ENCODE results near the gene ZNF132. TPM values are rescaled to one million over a fixed set of nuclear protein-coding genes. Genes with fewer than 3 reads are reported as not detected.

The ZNF132 gene
- total and polyA plus RNA-seq, 9 of the 15 experiments (the other 6 are each of a cell fraction or from before 2014, with no cell fraction given): 0.03 to 0.42 (median 0.10) TPM; not detected in 5

DNA sequence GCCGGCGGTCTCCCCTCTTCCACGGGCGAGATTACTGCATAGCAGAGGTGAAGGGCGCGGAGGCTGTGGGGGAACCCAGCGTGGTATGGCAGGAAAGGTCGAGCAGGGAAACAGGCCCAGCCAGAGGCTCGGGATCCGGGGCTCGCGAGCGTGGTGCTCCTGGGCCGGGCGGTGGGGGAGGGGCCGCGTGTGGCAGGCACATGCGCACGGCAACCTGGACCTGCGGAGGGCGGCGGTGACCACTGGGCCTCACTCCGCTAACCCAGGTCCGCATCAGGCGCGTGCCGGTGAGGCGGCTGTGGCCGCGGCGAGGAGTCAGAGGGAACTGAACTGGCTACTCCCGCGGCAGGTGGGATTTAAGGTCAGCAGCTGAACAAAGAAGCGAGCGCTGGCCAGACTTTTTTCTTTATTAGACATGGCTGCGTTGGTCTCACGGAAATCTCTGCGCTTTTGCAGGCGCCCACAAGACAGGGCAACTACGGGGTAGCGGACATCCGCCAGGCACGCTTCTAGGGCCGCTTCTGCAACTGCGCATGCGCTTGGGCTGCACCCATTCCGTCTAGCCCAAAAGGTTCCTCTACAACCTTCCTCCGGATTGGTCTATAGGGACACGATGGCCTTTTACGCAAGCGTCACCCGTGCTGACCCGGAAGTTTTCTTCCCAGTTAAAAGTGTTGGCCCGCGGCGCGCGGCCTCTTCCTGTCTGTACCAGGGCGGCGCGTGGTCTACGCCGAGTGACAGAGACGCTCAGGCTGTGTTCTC lies 53.2 kb downstream of the ZNF132 start, which contains the start of gene RPS5 (continued):
- TF ChIP-seq, protein P1, sequence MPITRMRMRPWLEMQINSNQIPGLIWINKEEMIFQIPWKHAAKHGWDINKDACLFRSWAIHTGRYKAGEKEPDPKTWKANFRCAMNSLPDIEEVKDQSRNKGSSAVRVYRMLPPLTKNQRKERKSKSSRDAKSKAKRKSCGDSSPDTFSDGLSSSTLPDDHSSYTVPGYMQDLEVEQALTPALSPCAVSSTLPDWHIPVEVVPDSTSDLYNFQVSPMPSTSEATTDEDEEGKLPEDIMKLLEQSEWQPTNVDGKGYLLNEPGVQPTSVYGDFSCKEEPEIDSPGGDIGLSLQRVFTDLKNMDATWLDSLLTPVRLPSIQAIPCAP (CRISPR knock-in tag; IDR thresholded peaks at IDR 0.05; ENCODE audit: borderline replicate concordance): no peak
- TF ChIP-seq, protein P2, sequence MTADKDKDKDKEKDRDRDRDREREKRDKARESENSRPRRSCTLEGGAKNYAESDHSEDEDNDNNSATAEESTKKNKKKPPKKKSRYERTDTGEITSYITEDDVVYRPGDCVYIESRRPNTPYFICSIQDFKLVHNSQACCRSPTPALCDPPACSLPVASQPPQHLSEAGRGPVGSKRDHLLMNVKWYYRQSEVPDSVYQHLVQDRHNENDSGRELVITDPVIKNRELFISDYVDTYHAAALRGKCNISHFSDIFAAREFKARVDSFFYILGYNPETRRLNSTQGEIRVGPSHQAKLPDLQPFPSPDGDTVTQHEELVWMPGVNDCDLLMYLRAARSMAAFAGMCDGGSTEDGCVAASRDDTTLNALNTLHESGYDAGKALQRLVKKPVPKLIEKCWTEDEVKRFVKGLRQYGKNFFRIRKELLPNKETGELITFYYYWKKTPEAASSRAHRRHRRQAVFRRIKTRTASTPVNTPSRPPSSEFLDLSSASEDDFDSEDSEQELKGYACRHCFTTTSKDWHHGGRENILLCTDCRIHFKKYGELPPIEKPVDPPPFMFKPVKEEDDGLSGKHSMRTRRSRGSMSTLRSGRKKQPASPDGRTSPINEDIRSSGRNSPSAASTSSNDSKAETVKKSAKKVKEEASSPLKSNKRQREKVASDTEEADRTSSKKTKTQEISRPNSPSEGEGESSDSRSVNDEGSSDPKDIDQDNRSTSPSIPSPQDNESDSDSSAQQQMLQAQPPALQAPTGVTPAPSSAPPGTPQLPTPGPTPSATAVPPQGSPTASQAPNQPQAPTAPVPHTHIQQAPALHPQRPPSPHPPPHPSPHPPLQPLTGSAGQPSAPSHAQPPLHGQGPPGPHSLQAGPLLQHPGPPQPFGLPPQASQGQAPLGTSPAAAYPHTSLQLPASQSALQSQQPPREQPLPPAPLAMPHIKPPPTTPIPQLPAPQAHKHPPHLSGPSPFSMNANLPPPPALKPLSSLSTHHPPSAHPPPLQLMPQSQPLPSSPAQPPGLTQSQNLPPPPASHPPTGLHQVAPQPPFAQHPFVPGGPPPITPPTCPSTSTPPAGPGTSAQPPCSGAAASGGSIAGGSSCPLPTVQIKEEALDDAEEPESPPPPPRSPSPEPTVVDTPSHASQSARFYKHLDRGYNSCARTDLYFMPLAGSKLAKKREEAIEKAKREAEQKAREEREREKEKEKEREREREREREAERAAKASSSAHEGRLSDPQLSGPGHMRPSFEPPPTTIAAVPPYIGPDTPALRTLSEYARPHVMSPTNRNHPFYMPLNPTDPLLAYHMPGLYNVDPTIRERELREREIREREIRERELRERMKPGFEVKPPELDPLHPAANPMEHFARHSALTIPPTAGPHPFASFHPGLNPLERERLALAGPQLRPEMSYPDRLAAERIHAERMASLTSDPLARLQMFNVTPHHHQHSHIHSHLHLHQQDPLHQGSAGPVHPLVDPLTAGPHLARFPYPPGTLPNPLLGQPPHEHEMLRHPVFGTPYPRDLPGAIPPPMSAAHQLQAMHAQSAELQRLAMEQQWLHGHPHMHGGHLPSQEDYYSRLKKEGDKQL (CRISPR knock-in tag; IDR thresholded peaks at IDR 0.05; ENCODE audit: borderline replicate concordance): no peak
- TF ChIP-seq ESRRB (CRISPR knock-in tag; IDR thresholded peaks at IDR 0.05; ENCODE audit: borderline replicate concordance) (no peak), POLR2AphosphoS5 (IDR thresholded peaks at IDR 0.05; ENCODE audit: control insufficient read depth, insufficient read depth, low read depth, low read length) (peak; percentile 96), ZNF584 (CRISPR knock-in tag; IDR thresholded peaks at IDR 0.05; ENCODE audit: low read depth) (no peak), CSDE1 (IDR thresholded peaks at IDR 0.05) (no peak), LCOR (CRISPR knock-in tag; IDR thresholded peaks at IDR 0.05) (peak; percentile 83), TEAD1 (CRISPR knock-in tag; IDR thresholded peaks at IDR 0.05) (peak in 1 of 2 experiments; percentile 65; a peak in 1 of 4 replicates), SUPT5H (IDR thresholded peaks at IDR 0.05) (peak; percentile 94), MCM2 (IDR thresholded peaks at IDR 0.05; ENCODE audit: low read depth) (no peak), DNMT1 (IDR thresholded peaks at IDR 0.05) (no peak), SRF (CRISPR knock-in tag; IDR thresholded peaks at IDR 0.05) (peak in 1 of 2 experiments; percentile 77; a peak in 1 of 4 replicates), WHSC1 (IDR thresholded peaks at IDR 0.05; ENCODE audit: low read length) (no peak), ATF7 (IDR thresholded peaks at IDR 0.05) (peak; percentile 73)
- TF ChIP-seq, protein P3, sequence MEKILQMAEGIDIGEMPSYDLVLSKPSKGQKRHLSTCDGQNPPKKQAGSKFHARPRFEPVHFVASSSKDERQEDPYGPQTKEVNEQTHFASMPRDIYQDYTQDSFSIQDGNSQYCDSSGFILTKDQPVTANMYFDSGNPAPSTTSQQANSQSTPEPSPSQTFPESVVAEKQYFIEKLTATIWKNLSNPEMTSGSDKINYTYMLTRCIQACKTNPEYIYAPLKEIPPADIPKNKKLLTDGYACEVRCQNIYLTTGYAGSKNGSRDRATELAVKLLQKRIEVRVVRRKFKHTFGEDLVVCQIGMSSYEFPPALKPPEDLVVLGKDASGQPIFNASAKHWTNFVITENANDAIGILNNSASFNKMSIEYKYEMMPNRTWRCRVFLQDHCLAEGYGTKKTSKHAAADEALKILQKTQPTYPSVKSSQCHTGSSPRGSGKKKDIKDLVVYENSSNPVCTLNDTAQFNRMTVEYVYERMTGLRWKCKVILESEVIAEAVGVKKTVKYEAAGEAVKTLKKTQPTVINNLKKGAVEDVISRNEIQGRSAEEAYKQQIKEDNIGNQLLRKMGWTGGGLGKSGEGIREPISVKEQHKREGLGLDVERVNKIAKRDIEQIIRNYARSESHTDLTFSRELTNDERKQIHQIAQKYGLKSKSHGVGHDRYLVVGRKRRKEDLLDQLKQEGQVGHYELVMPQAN (IDR thresholded peaks at IDR 0.05; ENCODE audit: borderline replicate concordance): peak; percentile 34; the same call in 1 of the 2 replicates
- TF ChIP-seq, protein P4, sequence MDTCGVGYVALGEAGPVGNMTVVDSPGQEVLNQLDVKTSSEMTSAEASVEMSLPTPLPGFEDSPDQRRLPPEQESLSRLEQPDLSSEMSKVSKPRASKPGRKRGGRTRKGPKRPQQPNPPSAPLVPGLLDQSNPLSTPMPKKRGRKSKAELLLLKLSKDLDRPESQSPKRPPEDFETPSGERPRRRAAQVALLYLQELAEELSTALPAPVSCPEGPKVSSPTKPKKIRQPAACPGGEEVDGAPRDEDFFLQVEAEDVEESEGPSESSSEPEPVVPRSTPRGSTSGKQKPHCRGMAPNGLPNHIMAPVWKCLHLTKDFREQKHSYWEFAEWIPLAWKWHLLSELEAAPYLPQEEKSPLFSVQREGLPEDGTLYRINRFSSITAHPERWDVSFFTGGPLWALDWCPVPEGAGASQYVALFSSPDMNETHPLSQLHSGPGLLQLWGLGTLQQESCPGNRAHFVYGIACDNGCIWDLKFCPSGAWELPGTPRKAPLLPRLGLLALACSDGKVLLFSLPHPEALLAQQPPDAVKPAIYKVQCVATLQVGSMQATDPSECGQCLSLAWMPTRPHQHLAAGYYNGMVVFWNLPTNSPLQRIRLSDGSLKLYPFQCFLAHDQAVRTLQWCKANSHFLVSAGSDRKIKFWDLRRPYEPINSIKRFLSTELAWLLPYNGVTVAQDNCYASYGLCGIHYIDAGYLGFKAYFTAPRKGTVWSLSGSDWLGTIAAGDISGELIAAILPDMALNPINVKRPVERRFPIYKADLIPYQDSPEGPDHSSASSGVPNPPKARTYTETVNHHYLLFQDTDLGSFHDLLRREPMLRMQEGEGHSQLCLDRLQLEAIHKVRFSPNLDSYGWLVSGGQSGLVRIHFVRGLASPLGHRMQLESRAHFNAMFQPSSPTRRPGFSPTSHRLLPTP (IDR thresholded peaks at IDR 0.05; ENCODE audit: borderline replicate concordance, extremely low read depth, insufficient read length): no peak

All from K562 (cell line).